ENCODE measurements around the gene TMEM44. TPM values are rescaled to one million over a fixed set of nuclear protein-coding genes. Genes with fewer than 3 reads are reported as not detected.

Gene TMEM44
- total and polyA plus RNA-seq, 9 of the 15 experiments (the other 6 are each of a cell fraction or from before 2014, with no cell fraction given), result 0.53 to 18.1 (median 11.3) TPM

DNA sequence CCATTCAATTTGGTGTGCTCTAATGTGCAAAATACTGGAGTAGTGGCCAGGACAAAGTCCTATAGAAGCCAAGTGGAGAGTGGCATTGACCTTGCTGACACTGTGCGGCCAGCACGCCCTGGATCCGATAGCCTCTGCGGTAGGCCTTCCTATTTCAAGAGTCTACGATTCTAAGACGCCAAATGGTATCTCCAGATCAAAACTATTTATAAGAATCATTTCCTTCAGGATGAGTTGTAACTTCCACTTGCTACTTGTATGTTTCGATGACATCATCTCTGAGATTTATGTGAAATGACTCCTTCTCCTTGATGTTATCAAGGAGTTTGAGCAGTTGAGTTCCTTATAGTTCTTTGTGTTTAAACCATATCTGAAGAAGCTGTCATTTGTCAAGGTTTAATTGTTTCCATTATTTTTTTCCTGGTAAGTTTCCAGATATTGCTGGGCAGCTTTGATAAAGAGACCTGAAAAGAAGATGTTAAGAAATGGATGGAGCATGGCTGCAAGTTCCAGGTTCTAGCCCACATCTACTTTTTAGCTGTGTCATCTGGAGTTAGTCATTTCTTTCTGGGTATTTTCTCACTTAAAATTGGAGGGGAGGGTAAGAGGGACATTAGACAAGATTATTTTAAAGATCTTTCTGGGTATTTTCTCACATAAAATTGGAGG lies 71.8 kb downstream of the TMEM44 start (continued):
- TF ChIP-seq ELF1 (tag; IDR thresholded peaks at IDR 0.05), result peak; percentile 49; the same call in 1 of the 2 replicates
- TF ChIP-seq CSDE1 (IDR thresholded peaks at IDR 0.05), result no peak
- TF ChIP-seq SMARCE1 (IDR thresholded peaks at IDR 0.05), result peak; percentile 94
- TF ChIP-seq, protein P1, sequence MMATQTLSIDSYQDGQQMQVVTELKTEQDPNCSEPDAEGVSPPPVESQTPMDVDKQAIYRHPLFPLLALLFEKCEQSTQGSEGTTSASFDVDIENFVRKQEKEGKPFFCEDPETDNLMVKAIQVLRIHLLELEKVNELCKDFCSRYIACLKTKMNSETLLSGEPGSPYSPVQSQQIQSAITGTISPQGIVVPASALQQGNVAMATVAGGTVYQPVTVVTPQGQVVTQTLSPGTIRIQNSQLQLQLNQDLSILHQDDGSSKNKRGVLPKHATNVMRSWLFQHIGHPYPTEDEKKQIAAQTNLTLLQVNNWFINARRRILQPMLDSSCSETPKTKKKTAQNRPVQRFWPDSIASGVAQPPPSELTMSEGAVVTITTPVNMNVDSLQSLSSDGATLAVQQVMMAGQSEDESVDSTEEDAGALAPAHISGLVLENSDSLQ (IDR thresholded peaks at IDR 0.05), result peak; percentile 84
- no peak for TF ChIP-seq TCF7 (IDR thresholded peaks at IDR 0.05; ENCODE audit: borderline replicate concordance)
- no peak for TF ChIP-seq FOXJ3 (CRISPR knock-in tag; IDR thresholded peaks at IDR 0.05)
- TF ChIP-seq, protein P2, sequence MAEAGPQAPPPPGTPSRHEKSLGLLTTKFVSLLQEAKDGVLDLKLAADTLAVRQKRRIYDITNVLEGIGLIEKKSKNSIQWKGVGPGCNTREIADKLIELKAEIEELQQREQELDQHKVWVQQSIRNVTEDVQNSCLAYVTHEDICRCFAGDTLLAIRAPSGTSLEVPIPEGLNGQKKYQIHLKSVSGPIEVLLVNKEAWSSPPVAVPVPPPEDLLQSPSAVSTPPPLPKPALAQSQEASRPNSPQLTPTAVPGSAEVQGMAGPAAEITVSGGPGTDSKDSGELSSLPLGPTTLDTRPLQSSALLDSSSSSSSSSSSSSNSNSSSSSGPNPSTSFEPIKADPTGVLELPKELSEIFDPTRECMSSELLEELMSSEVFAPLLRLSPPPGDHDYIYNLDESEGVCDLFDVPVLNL (CRISPR knock-in tag; IDR thresholded peaks at IDR 0.05; ENCODE audit: low read depth), result no peak
- TF ChIP-seq PRMT5 (CRISPR knock-in tag; IDR thresholded peaks at IDR 0.05), result no peak
- TF ChIP-seq, protein P3, sequence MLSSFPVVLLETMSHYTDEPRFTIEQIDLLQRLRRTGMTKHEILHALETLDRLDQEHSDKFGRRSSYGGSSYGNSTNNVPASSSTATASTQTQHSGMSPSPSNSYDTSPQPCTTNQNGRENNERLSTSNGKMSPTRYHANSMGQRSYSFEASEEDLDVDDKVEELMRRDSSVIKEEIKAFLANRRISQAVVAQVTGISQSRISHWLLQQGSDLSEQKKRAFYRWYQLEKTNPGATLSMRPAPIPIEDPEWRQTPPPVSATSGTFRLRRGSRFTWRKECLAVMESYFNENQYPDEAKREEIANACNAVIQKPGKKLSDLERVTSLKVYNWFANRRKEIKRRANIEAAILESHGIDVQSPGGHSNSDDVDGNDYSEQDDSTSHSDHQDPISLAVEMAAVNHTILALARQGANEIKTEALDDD (IDR thresholded peaks at IDR 0.05), result peak; percentile 51; the same call in 1 of the 2 replicates
- TF ChIP-seq PHB (CRISPR knock-in tag; IDR thresholded peaks at IDR 0.05), result no peak
- peak in 1 of 2 experiments; percentile 52; a peak in 2 of 4 replicates for TF ChIP-seq TRIM24 (IDR thresholded peaks at IDR 0.05)
- peak; percentile 86 for TF ChIP-seq MAFF (IDR thresholded peaks at IDR 0.05; ENCODE audit: low read length)
- TF ChIP-seq NR2C2 (CRISPR knock-in tag; IDR thresholded peaks at IDR 0.05), result no peak
- peak; percentile 54; the same call in 1 of the 2 replicates for TF ChIP-seq NR2C2 (tag; IDR thresholded peaks at IDR 0.05)
- TF ChIP-seq ATF7 (IDR thresholded peaks at IDR 0.05), result peak; percentile 99
- TF ChIP-seq SAFB (IDR thresholded peaks at IDR 0.05; ENCODE audit: borderline replicate concordance, low read depth, low read length), result no peak
- TF ChIP-seq BACH1 (tag; IDR thresholded peaks at IDR 0.05), result peak; percentile 76; the same call in 1 of the 2 replicates
- TF ChIP-seq JUNB (CRISPR knock-in tag; conservative IDR thresholded peaks at IDR 0.05), result peak; percentile 84
- no peak for TF ChIP-seq SP2 (IDR thresholded peaks at IDR 0.05; ENCODE audit: extremely low read depth, low read depth, low read length, poor library complexity, severe bottlenecking)
- TF ChIP-seq ATF1 (CRISPR knock-in tag; IDR thresholded peaks at IDR 0.05), result no peak
- peak; percentile 78 for TF ChIP-seq ATF1 (tag; IDR thresholded peaks at IDR 0.05)
- peak; percentile 30; the same call in 1 of the 2 replicates for TF ChIP-seq ZNF766 (CRISPR knock-in tag; conservative IDR thresholded peaks at IDR 0.05)
- TF ChIP-seq SMAD4 (CRISPR knock-in tag; conservative IDR thresholded peaks at IDR 0.05), result 0 out of 2 replicates have a peak, but pooled peaks have one; percentile 35
- TF ChIP-seq, protein P4, sequence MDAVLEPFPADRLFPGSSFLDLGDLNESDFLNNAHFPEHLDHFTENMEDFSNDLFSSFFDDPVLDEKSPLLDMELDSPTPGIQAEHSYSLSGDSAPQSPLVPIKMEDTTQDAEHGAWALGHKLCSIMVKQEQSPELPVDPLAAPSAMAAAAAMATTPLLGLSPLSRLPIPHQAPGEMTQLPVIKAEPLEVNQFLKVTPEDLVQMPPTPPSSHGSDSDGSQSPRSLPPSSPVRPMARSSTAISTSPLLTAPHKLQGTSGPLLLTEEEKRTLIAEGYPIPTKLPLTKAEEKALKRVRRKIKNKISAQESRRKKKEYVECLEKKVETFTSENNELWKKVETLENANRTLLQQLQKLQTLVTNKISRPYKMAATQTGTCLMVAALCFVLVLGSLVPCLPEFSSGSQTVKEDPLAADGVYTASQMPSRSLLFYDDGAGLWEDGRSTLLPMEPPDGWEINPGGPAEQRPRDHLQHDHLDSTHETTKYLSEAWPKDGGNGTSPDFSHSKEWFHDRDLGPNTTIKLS (IDR thresholded peaks at IDR 0.05; ENCODE audit: borderline replicate concordance, low read depth), result peak; percentile 60; the same call in 1 of the 2 replicates
- no peak for TF ChIP-seq HNRNPLL (IDR thresholded peaks at IDR 0.05; ENCODE audit: low read depth, low read length, poor library complexity, severe bottlenecking)
- peak; percentile 93 for TF ChIP-seq MEF2D (tag; conservative IDR thresholded peaks at IDR 0.05; ENCODE audit: low read depth)
